ENCODE measurements around the gene TMTC2. TPM values are rescaled to one million over a fixed set of nuclear protein-coding genes. Genes with fewer than 3 reads are reported as not detected.
A peak's percentile ranks its signal among the peaks of the same experiment; 100 is the strongest.

Gene TMTC2
- total RNA-seq, 1 donor from 2014 or later = 20.2 TPM

GRCh38 chr12:82781309-82781997, 94.7 kb downstream of the TMTC2 start:
- Mint-ChIP-seq H3K9me3 (ENCODE audit: unreplicated experiment) (no peaks in the 10 kb centered on the region), H3K27ac (ENCODE audit: unreplicated experiment) (no peak overlapping the region), H3K4me3 (ENCODE audit: unreplicated experiment) (no peak overlapping the region), H3K27me3 (ENCODE audit: unreplicated experiment) (no peaks in the 10 kb centered on the region), H3K4me1 (ENCODE audit: unreplicated experiment) (peaks cover 7% of the 10 kb centered on the region), H3K36me3 (ENCODE audit: unreplicated experiment) (peaks cover 3% of the 10 kb centered on the region)
- DNase-seq (ENCODE audit: extremely low spot score, unreplicated experiment) = no peak
- TF ChIP-seq, protein P1, sequence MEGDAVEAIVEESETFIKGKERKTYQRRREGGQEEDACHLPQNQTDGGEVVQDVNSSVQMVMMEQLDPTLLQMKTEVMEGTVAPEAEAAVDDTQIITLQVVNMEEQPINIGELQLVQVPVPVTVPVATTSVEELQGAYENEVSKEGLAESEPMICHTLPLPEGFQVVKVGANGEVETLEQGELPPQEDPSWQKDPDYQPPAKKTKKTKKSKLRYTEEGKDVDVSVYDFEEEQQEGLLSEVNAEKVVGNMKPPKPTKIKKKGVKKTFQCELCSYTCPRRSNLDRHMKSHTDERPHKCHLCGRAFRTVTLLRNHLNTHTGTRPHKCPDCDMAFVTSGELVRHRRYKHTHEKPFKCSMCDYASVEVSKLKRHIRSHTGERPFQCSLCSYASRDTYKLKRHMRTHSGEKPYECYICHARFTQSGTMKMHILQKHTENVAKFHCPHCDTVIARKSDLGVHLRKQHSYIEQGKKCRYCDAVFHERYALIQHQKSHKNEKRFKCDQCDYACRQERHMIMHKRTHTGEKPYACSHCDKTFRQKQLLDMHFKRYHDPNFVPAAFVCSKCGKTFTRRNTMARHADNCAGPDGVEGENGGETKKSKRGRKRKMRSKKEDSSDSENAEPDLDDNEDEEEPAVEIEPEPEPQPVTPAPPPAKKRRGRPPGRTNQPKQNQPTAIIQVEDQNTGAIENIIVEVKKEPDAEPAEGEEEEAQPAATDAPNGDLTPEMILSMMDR (IDR thresholded peaks at IDR 0.05) = no peak

DNA sequence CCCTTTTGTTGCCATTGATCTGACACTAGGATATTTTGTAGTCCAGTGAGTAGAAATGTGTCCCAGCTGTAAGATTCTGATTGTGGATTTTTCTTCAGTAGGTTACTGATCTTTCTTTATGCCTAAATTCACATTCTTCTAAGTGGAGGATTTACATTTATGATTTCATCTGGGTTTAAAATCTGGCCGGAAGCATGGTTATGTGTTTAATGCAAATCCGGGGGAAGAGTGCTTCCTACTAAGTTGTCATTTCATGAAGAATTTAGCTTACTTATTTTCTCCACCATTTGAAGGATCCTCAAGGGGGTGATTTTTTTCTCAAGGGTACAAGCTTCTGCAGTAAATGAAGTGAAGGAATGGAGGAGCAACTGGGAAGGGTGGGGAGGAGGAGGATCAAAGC, 96.7 kb downstream of the TMTC2 start:
- H3K4me3 Mint-ChIP-seq (ENCODE audit: unreplicated experiment) = no peak overlapping the region
- H3K27ac Mint-ChIP-seq (ENCODE audit: unreplicated experiment) = no peak overlapping the region
- no peak for DNase-seq (ENCODE audit: extremely low spot score, unreplicated experiment)
- peaks cover 14% of the 10 kb centered on the region for H3K4me1 Mint-ChIP-seq (ENCODE audit: unreplicated experiment)
- H3K9me3 Mint-ChIP-seq (ENCODE audit: unreplicated experiment) = no peaks in the 10 kb centered on the region
- no peaks in the 10 kb centered on the region for H3K27me3 Mint-ChIP-seq (ENCODE audit: unreplicated experiment)
- peaks cover 3% of the 10 kb centered on the region for H3K36me3 Mint-ChIP-seq (ENCODE audit: unreplicated experiment)
- TF ChIP-seq, protein P1 (IDR thresholded peaks at IDR 0.05) = no peak

DNA sequence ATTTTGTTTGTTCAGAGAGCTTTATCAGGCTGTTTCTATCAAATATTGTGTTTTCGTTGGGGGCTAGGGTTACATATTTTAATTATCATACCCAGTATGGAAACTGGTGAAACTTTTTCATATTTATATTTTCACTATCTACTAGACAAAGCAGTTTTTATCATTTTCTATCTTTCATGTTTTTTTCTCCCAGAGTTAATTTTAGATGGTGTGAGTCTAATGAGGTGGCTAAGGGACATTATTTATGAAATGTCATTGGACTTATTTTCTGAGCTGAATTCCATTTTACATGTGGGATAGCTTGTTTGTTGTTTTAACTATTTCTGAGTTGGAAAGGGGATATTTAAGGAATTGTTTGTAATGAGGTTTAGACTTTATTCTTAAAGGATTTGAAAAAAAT, 100.3 kb downstream of the TMTC2 start:
- no peak for DNase-seq (ENCODE audit: extremely low spot score, unreplicated experiment)
- Mint-ChIP-seq H3K9me3 (ENCODE audit: unreplicated experiment) (no peaks in the 10 kb centered on the region), H3K4me3 (ENCODE audit: unreplicated experiment) (no peak overlapping the region), H3K27ac (ENCODE audit: unreplicated experiment) (peak overlapping the region; percentile 1), H3K36me3 (ENCODE audit: unreplicated experiment) (peaks cover 3% of the 10 kb centered on the region), H3K4me1 (ENCODE audit: unreplicated experiment) (peaks cover 11% of the 10 kb centered on the region), H3K27me3 (ENCODE audit: unreplicated experiment) (no peaks in the 10 kb centered on the region)
- TF ChIP-seq, protein P1 (IDR thresholded peaks at IDR 0.05) = no peak

GRCh38 chr12:82788594-82788993, 101.9 kb downstream of the TMTC2 start:
- peaks cover 11% of the 10 kb centered on the region for H3K4me1 Mint-ChIP-seq (ENCODE audit: unreplicated experiment)
- TF ChIP-seq, protein P1 (IDR thresholded peaks at IDR 0.05) = no peak
- H3K27ac Mint-ChIP-seq (ENCODE audit: unreplicated experiment) = no peak overlapping the region

DNA sequence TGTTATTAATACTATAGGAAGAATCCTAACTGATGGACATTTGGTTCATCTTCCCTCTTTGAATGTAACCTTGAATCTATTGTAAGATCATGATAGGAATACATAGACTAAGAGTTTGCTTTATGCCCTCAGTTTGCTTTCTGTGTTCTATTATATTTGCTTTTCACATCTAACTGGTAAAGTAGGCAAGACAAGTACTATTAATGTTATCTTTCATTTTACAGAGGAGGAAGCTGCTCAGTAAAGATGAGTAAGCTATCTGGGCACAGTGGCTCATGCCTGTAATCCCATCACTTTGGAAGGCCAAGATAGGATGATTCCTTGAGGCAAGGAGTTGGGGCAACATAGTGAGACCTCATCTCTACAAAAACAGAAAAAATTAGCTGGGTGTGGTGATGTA, 103.0 kb downstream of the TMTC2 start:
- no peaks in the 10 kb centered on the region for H3K27me3 Mint-ChIP-seq (ENCODE audit: unreplicated experiment)
- H3K4me1 Mint-ChIP-seq (ENCODE audit: unreplicated experiment) = peaks cover 11% of the 10 kb centered on the region
- TF ChIP-seq, protein P1 (IDR thresholded peaks at IDR 0.05) = no peak
- H3K4me3 Mint-ChIP-seq (ENCODE audit: unreplicated experiment) = no peak overlapping the region
- H3K9me3 Mint-ChIP-seq (ENCODE audit: unreplicated experiment) = no peaks in the 10 kb centered on the region
- H3K36me3 Mint-ChIP-seq (ENCODE audit: unreplicated experiment) = peaks cover 5% of the 10 kb centered on the region
- H3K27ac Mint-ChIP-seq (ENCODE audit: unreplicated experiment) = no peak overlapping the region
- no peak for DNase-seq (ENCODE audit: extremely low spot score, unreplicated experiment)

More at GRCh38 chr12:82788594-82788993, 101.9 kb downstream of the TMTC2 start:
- no peak for DNase-seq (ENCODE audit: extremely low spot score, unreplicated experiment)
- peaks cover 5% of the 10 kb centered on the region for H3K36me3 Mint-ChIP-seq (ENCODE audit: unreplicated experiment)
- H3K9me3 Mint-ChIP-seq (ENCODE audit: unreplicated experiment) = no peaks in the 10 kb centered on the region
- no peak overlapping the region for H3K4me3 Mint-ChIP-seq (ENCODE audit: unreplicated experiment)
- H3K27me3 Mint-ChIP-seq (ENCODE audit: unreplicated experiment) = no peaks in the 10 kb centered on the region

Data from osteocyte (in vitro differentiated cells).